ENCODE data around the gene SH3BGRL.

Gene SH3BGRL

GRCh38 chrX:81229901-81230300 is 28.0 kb downstream of the SH3BGRL start:
- no peak for DNase-seq (ENCODE audit: low read depth in 2 of 2)
- TF ChIP-seq CTCF (IDR thresholded peaks at IDR 0.05; ENCODE audit: low read depth, low read length), result no peak
- H3K4me3 ChIP-seq (replicated peaks in 1 of 2; ENCODE audit: low read depth in 2 of 2, low read length in 2 of 2), result no peak overlapping the region

- H3K4me3 ChIP-seq (replicated peaks in 1 of 2; ENCODE audit: low read depth in 2 of 2, low read length in 2 of 2), result no peak overlapping the region
- no peak for TF ChIP-seq CTCF (IDR thresholded peaks at IDR 0.05; ENCODE audit: low read depth, low read length)
- DNase-seq (ENCODE audit: low read depth in 2 of 2), result no peak
Observed at GRCh38 chrX:81231476-81231875, 29.6 kb downstream of the SH3BGRL start.

- no peak for TF ChIP-seq CTCF (IDR thresholded peaks at IDR 0.05; ENCODE audit: low read depth, low read length)
- no peak for DNase-seq (ENCODE audit: low read depth in 2 of 2)
Observed at GRCh38 chrX:81232218-81232617, 30.3 kb downstream of the SH3BGRL start.

GRCh38 chrX:81237516-81237915 is 35.6 kb downstream of the SH3BGRL start:
- no peak for TF ChIP-seq CTCF (IDR thresholded peaks at IDR 0.05; ENCODE audit: low read depth, low read length)
- DNase-seq (ENCODE audit: low read depth in 2 of 2), result no peak
- H3K4me3 ChIP-seq (replicated peaks in 1 of 2; ENCODE audit: low read depth in 2 of 2, low read length in 2 of 2), result no peak overlapping the region

More at GRCh38 chrX:81232218-81232617, 30.3 kb downstream of the SH3BGRL start:
- H3K4me3 ChIP-seq (replicated peaks in 1 of 2; ENCODE audit: low read depth in 2 of 2, low read length in 2 of 2), result no peak overlapping the region

- DNase-seq (ENCODE audit: low read depth in 2 of 2), result no peak
- TF ChIP-seq CTCF (IDR thresholded peaks at IDR 0.05; ENCODE audit: low read depth, low read length), result no peak
- H3K4me3 ChIP-seq (replicated peaks in 1 of 2; ENCODE audit: low read depth in 2 of 2, low read length in 2 of 2), result no peak overlapping the region
Observed at GRCh38 chrX:81238166-81238565, 36.3 kb downstream of the SH3BGRL start.

DNA sequence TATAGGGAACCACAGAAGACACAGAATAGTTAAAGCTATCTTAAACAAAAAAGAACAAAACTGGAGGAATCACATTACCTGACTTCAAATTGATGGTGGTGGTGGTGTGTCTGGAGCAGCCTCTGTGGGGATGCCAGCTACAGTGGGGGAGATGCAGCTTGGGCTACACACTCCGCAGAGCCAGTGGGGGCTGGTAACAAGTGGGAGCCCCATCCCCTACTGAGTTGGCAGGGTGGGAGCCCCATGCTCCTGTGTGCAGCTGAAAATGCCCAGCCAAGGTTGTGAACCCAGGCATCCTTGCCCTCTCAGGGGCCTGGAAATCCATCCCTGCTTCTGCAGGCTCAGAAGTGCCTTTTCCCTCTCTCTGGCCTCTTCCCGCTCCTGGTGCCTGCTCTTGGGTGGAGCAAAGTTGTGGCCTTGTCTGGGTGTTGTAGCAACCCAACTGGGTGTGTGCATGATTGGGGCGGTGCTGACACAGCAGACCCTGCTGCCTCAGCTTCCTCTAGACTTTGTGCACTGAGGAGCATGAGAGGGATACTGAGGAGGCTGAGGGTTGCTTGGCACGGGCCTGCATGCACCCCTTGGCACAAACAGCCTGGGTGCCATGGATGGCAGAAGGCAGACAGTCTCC is 38.9 kb downstream of the SH3BGRL start:
- DNase-seq (ENCODE audit: low read depth in 2 of 2), result no peak
- H3K4me3 ChIP-seq (replicated peaks in 1 of 2; ENCODE audit: low read depth in 2 of 2, low read length in 2 of 2), result no peak overlapping the region
- no peak for TF ChIP-seq CTCF (IDR thresholded peaks at IDR 0.05; ENCODE audit: low read depth, low read length)

- no peak for TF ChIP-seq CTCF (IDR thresholded peaks at IDR 0.05; ENCODE audit: low read depth, low read length)
- H3K4me3 ChIP-seq (replicated peaks in 1 of 2; ENCODE audit: low read depth in 2 of 2, low read length in 2 of 2), result no peak overlapping the region
- DNase-seq (ENCODE audit: low read depth in 2 of 2), result no peak
Observed at GRCh38 chrX:81241753-81242152, 39.9 kb downstream of the SH3BGRL start.
